Measurements from ENCODE around the gene IFNAR1. TPM values are rescaled to one million over a fixed set of nuclear protein-coding genes. Genes with fewer than 3 reads are reported as not detected.

IFNAR1 gene
- total and polyA plus RNA-seq, 2 of the 4 experiments (the other 2 are of a cell fraction) = 7.8 to 9.9 TPM

GRCh38 chr21:33325222-33326067 lies 675 bp downstream of the IFNAR1 start:
- in situ Hi-C loops (cut with MboI; ENCODE audit: low sequenced_read_pairs) = no loop called here
- Histone ChIP-seq H3K4me1 (ENCODE audit: control insufficient read depth, insufficient read depth, low read length) (no peaks in the 10 kb centered on the region), H3K9ac (ENCODE audit: low read depth, low read length) (peak overlapping the region; percentile 91), H3K27me3 (ENCODE audit: control insufficient read depth, insufficient read depth, low read length) (no peaks in the 10 kb centered on the region), H3K4ac (ENCODE audit: low read depth, low read length) (peak overlapping the region; percentile 92), H2BK15ac (ENCODE audit: low read depth, low read length) (peak overlapping the region; percentile 53; the same call in 1 of the 3 replicates), H2BK5ac (ENCODE audit: low read depth, low read length, poor library complexity, severe bottlenecking) (peak overlapping the region; percentile 92), H3K9me3 (ENCODE audit: control insufficient read depth, insufficient read depth, low read length) (no peaks in the 10 kb centered on the region), H3K27ac (ENCODE audit: insufficient read depth, low read length) (peak overlapping the region; percentile 92), H2AK9ac (replicated peaks; ENCODE audit: low read depth, low read length, poor library complexity) (peak overlapping the region; percentile 39), H3K9me1 (ENCODE audit: insufficient read depth, low read length) (no peaks in the 10 kb centered on the region; the same call in none of the 2 replicates), H3K4me3 (ENCODE audit: insufficient read depth, low read depth, low read length) (peak overlapping the region; percentile 77), H2AK5ac (ENCODE audit: low read depth, low read length) (no peak overlapping the region), H3K79me1 (ENCODE audit: low read depth in 1 of 2, low read length in 2 of 2) (peaks cover 17 to 38% of the 10 kb centered on the region in 2 experiments), H3K18ac (ENCODE audit: low read depth, low read length) (peak overlapping the region; percentile 73), H3K56ac (ENCODE audit: extremely low read depth, insufficient read depth, low read length) (peak overlapping the region; percentile 77), H3K14ac (replicated peaks; ENCODE audit: low read depth, low read length) (peak overlapping the region; percentile 69), H3K4me2 (ENCODE audit: low read depth, low read length) (peak overlapping the region; percentile 97), H3K36me3 (ENCODE audit: control insufficient read depth, insufficient read depth, low read length) (no peaks in the 10 kb centered on the region), H2BK20ac (ENCODE audit: low read depth, low read length) (no peak overlapping the region), H4K5ac (ENCODE audit: low read depth, low read length) (peak overlapping the region; percentile 69), H2AFZ (replicated peaks; ENCODE audit: low read length, poor library complexity) (peak overlapping the region; percentile 99), H3K23ac (ENCODE audit: low read depth, low read length) (peak overlapping the region; percentile 73), H4K8ac (ENCODE audit: low read depth in 2 of 2, low read length in 2 of 2) (peak overlapping the region; percentile 59 to 88), H4K20me1 (ENCODE audit: insufficient read depth, low read length) (peaks cover 12% of the 10 kb centered on the region), H2BK120ac (ENCODE audit: low read depth, low read length) (peak overlapping the region; percentile 66), H4K91ac (ENCODE audit: insufficient read depth, low read depth, low read length) (peak overlapping the region; percentile 85; the same call in 1 of the 2 replicates)
- CTCF ChIA-PET = interaction anchor here (0.9 to 1.1 kb wide), 2 partner anchors 12 to 37 kb away, joined by 3 read pairs; no protein-coding TSS in a partner anchor
- dilution Hi-C loops (cut with HindIII; ENCODE audit: low sequenced_read_pairs, unreplicated experiment) = no loop called here
- no TSS peak for BruUV-seq (replicated peaks)
- POLR2A ChIA-PET (ENCODE audit: unreplicated experiment) = interaction anchor here (0.5 kb wide), 1 partner anchor 121 kb away, joined by 3 read pairs; no protein-coding TSS in a partner anchor
- ATAC-seq (ENCODE audit: low read depth) (peak; percentile 63), DNase-seq (peak; percentile 75)
- intact Hi-C loops (cut with micrococcal nuclease) = loop anchor here (2.0 kb wide), 1 partner anchor 127 kb away; no protein-coding TSS in a partner anchor
- WGBS, 2 experiments (ENCODE audit: extremely low coverage in 2 of 2, insufficient read length in 1 of 2) = 1% methylated on average over 17 of the region's 28 CpGs; no CpG with 5 or more reads in 1 of the 2 experiments
- TF ChIP-seq CHD1 (IDR thresholded peaks at IDR 0.05; ENCODE audit: low read depth, low read length) (no peak), MAFK (IDR thresholded peaks at IDR 0.05; ENCODE audit: low read depth, low read length) (no peak), RCOR1 (IDR thresholded peaks at IDR 0.05; ENCODE audit: insufficient replicate concordance, low read length) (no peak), MAZ (IDR thresholded peaks at IDR 0.05; ENCODE audit: borderline replicate concordance, low read depth, low read length) (no peak), BHLHE40 (IDR thresholded peaks at IDR 0.05; ENCODE audit: low read depth, low read length) (peak; percentile 83), RFX5 (IDR thresholded peaks at IDR 0.05; ENCODE audit: low read depth, low read length) (no peak), MXI1 (IDR thresholded peaks at IDR 0.05; ENCODE audit: borderline replicate concordance, low read depth, low read length) (peak; percentile 68), USF2 (IDR thresholded peaks at IDR 0.05; ENCODE audit: low read depth, low read length) (no peak), POLR2A (IDR thresholded peaks at IDR 0.05; ENCODE audit: low read depth, low read length) (peak; percentile 83; the same call in 1 of the 2 replicates), SMC3 (IDR thresholded peaks at IDR 0.05; ENCODE audit: low read depth, low read length) (no peak), RAD21 (IDR thresholded peaks at IDR 0.05; ENCODE audit: low read length) (no peak)
- TF ChIP-seq, protein P1, sequence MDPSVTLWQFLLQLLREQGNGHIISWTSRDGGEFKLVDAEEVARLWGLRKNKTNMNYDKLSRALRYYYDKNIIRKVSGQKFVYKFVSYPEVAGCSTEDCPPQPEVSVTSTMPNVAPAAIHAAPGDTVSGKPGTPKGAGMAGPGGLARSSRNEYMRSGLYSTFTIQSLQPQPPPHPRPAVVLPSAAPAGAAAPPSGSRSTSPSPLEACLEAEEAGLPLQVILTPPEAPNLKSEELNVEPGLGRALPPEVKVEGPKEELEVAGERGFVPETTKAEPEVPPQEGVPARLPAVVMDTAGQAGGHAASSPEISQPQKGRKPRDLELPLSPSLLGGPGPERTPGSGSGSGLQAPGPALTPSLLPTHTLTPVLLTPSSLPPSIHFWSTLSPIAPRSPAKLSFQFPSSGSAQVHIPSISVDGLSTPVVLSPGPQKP (IDR thresholded peaks at IDR 0.05; ENCODE audit: borderline replicate concordance, low read depth, low read length) = no peak
- TF ChIP-seq, protein P2, sequence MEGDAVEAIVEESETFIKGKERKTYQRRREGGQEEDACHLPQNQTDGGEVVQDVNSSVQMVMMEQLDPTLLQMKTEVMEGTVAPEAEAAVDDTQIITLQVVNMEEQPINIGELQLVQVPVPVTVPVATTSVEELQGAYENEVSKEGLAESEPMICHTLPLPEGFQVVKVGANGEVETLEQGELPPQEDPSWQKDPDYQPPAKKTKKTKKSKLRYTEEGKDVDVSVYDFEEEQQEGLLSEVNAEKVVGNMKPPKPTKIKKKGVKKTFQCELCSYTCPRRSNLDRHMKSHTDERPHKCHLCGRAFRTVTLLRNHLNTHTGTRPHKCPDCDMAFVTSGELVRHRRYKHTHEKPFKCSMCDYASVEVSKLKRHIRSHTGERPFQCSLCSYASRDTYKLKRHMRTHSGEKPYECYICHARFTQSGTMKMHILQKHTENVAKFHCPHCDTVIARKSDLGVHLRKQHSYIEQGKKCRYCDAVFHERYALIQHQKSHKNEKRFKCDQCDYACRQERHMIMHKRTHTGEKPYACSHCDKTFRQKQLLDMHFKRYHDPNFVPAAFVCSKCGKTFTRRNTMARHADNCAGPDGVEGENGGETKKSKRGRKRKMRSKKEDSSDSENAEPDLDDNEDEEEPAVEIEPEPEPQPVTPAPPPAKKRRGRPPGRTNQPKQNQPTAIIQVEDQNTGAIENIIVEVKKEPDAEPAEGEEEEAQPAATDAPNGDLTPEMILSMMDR (conservative IDR thresholded peaks at IDR 0.05; ENCODE audit: low read depth, low read length) = no peak

All from IMR-90 (cell line).